Chondrocyte (in vitro differentiated cells): ENCODE measurements around the gene ADARB2. TPM values are rescaled to one million over a fixed set of nuclear protein-coding genes. Genes with fewer than 3 reads are reported as not detected.

Source experiments
- DNase-seq: peaks from one replicate; pipeline ENCODE4 v3.0.0; 2021; ENCODE audit warnings: mixed read lengths, low spot score
- H3K27ac Mint-ChIP-seq: one replicate; pipeline ENCODE4 v1.8.0; 2021; ENCODE audit warnings: mild to moderate bottlenecking, moderate library complexity, mixed read lengths; ENCODE audit not compliant: unreplicated experiment
- H3K27me3 Mint-ChIP-seq: 2 replicates; pipeline ENCODE4 v1.8.0; 2021; ENCODE audit warnings: low read depth, mixed read lengths
- H3K36me3 Mint-ChIP-seq: 2 replicates; pipeline ENCODE4 v1.8.0; 2021; ENCODE audit warnings: low read depth, mixed read lengths
- H3K4me1 Mint-ChIP-seq: 2 replicates; pipeline ENCODE4 v1.8.0; 2021; ENCODE audit warnings: low read depth, mild to moderate bottlenecking, mixed read lengths
- H3K4me3 Mint-ChIP-seq: one replicate; pipeline ENCODE4 v1.8.0; 2021; ENCODE audit warnings: mild to moderate bottlenecking, moderate library complexity, mixed read lengths; ENCODE audit not compliant: unreplicated experiment
- H3K9me3 Mint-ChIP-seq: 2 replicates; pipeline ENCODE4 v1.8.0; 2021; ENCODE audit warnings: low read depth, mixed read lengths
- total RNA-seq: library from RNA; stranded (reverse); gene quantifications from 3 replicates; pipeline ENCODE4 v1.2.1, GENCODE V29; 2021
- TF ChIP-seq, protein P1 (sequence below): fragments of 200-600 bp; sonication (generic); IDR thresholded peaks from 2 replicates; pipeline ENCODE4 v1.5.0; 2021; ENCODE audit warnings: antibody characterized with exemption, mild to moderate bottlenecking, moderate library complexity

The ADARB2 gene
- total RNA-seq, 1 donor from 2014 or later, result 3.3 TPM

- DNase-seq, result no peak
Observed at GRCh38 chr10:1658658-1659057, 78.7 kb downstream of the ADARB2 start.

GRCh38 chr10:1657479-1657878 is 79.8 kb downstream of the ADARB2 start:
- Mint-ChIP-seq H3K4me3 (no peak overlapping the region), H3K4me1 (no peaks in the 10 kb centered on the region), H3K27ac (no peak overlapping the region), H3K27me3 (peaks cover 9% of the 10 kb centered on the region), H3K36me3 (no peaks in the 10 kb centered on the region), H3K9me3 (no peaks in the 10 kb centered on the region)
- TF ChIP-seq, protein P1, sequence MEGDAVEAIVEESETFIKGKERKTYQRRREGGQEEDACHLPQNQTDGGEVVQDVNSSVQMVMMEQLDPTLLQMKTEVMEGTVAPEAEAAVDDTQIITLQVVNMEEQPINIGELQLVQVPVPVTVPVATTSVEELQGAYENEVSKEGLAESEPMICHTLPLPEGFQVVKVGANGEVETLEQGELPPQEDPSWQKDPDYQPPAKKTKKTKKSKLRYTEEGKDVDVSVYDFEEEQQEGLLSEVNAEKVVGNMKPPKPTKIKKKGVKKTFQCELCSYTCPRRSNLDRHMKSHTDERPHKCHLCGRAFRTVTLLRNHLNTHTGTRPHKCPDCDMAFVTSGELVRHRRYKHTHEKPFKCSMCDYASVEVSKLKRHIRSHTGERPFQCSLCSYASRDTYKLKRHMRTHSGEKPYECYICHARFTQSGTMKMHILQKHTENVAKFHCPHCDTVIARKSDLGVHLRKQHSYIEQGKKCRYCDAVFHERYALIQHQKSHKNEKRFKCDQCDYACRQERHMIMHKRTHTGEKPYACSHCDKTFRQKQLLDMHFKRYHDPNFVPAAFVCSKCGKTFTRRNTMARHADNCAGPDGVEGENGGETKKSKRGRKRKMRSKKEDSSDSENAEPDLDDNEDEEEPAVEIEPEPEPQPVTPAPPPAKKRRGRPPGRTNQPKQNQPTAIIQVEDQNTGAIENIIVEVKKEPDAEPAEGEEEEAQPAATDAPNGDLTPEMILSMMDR, result no peak
- DNase-seq, result no peak

More at GRCh38 chr10:1658658-1659057, 78.7 kb downstream of the ADARB2 start:
- TF ChIP-seq, protein P1, result no peak
- H3K4me3 Mint-ChIP-seq, result no peak overlapping the region
- no peaks in the 10 kb centered on the region for H3K36me3 Mint-ChIP-seq
- no peaks in the 10 kb centered on the region for H3K4me1 Mint-ChIP-seq
- no peak overlapping the region for H3K27ac Mint-ChIP-seq
- peaks cover 9% of the 10 kb centered on the region for H3K27me3 Mint-ChIP-seq
- no peaks in the 10 kb centered on the region for H3K9me3 Mint-ChIP-seq

DNA sequence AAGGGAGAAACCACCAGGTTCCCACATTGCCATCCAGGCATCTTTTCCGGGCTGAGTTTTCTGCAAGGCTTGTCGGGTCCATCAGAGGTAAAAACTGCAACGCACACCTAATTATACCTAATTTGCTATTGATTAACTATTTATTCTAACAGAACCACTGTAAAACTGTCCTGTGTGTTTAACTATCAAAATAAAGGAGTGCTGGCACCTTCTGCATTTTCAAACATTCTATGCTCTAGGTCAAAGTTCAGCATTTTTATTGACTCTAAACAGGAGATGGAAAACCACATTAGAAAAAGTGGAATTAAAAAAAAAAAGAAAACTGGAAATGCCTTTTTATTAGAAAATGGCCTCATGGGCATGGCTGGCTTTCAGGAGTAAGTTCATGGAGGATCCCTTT is 82.0 kb downstream of the ADARB2 start:
- Mint-ChIP-seq H3K4me3 (no peak overlapping the region), H3K36me3 (no peaks in the 10 kb centered on the region), H3K9me3 (no peaks in the 10 kb centered on the region), H3K27ac (no peak overlapping the region), H3K4me1 (no peaks in the 10 kb centered on the region), H3K27me3 (peaks cover 9% of the 10 kb centered on the region)
- TF ChIP-seq, protein P1, result no peak
- DNase-seq, result no peak

DNA sequence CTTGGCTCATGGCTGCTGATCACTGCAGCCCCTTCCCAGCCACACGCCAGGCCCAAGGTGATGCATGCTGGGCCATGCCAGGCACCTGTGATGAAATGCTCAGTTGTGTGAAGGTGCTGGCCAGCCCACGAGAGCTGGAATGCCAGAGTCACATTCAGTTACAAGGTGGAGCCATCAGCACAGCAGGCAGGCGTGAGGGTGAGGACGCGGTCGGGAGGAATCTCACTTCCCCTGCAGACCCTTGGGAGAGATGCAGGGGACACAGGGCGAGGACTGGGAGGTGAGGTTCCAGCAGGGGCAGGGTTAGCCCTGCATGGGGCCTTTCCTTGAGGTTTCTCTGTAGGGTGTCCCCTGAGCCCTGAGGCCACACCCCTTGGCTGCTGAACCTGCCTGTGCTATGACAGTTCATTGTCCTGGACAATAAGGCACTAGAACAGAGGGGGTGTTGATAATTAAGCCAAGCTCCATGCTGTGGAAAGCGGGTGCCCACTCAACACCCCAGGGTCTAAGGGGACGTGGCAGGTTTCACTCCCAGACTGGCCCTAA is 82.4 kb downstream of the ADARB2 start:
- H3K4me1 Mint-ChIP-seq, result no peaks in the 10 kb centered on the region
- TF ChIP-seq, protein P1, result no peak
- no peak overlapping the region for H3K27ac Mint-ChIP-seq
- H3K9me3 Mint-ChIP-seq, result no peaks in the 10 kb centered on the region
- no peak overlapping the region for H3K4me3 Mint-ChIP-seq
- DNase-seq, result peak; percentile 80
- no peaks in the 10 kb centered on the region for H3K36me3 Mint-ChIP-seq
- H3K27me3 Mint-ChIP-seq, result peaks cover 9% of the 10 kb centered on the region

GRCh38 chr10:1654247-1654646 is 83.1 kb downstream of the ADARB2 start:
- Mint-ChIP-seq H3K4me3 (no peak overlapping the region), H3K27me3 (peaks cover 11% of the 10 kb centered on the region), H3K9me3 (no peaks in the 10 kb centered on the region), H3K4me1 (no peaks in the 10 kb centered on the region), H3K27ac (no peak overlapping the region), H3K36me3 (no peaks in the 10 kb centered on the region)
- peak; percentile 61 for DNase-seq
- TF ChIP-seq, protein P1, result no peak
